Measurements from ENCODE around the gene HOXC12. TPM values are rescaled to one million over a fixed set of nuclear protein-coding genes. Genes with fewer than 3 reads are reported as not detected.

HOXC12 gene
- total and polyA plus RNA-seq, 2 of the 8 experiments (the other 6 are each of a cell fraction or from before 2014, with no cell fraction given): not detected

DNA sequence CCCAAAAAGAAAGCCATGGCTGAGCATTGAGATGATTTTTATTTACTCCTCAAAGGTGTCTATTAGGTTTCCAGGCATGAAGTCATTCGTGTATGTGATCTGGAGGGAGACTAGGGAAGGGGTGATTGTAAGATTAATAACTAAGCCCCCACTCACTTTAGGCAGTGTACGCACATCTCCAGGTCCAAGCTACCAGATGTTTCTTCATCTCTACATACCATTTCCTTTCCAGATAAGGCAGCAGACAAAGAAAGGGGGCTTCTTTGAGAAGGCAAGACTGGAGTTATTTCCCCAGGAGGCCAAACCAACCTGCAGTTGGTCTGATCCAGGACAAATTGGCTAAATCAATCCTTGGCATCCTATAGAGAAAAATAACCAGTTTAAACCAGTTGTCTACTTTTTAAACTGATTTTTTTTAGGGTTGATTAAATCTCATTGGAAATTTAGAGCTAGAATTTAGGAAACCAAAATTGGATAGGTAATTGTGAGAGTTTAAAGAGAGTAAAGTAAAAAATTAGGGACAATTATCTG lies 12.2 kb upstream of the HOXC12 start:
- Histone ChIP-seq H4K91ac (replicated peaks; ENCODE audit: insufficient read length, low read length) (no peak overlapping the region), H4K20me1 (replicated peaks in 1 of 2; ENCODE audit: control insufficient read depth in 1 of 2, insufficient read depth in 2 of 2, low read length in 2 of 2) (peaks cover 12 to 25% of the 10 kb centered on the region in 2 experiments), H3K4ac (replicated peaks; ENCODE audit: insufficient read length, low read depth, low read length) (no peak overlapping the region), H3K9ac (replicated peaks in 1 of 4; ENCODE audit: extremely low read depth in 1 of 4, low read depth in 3 of 4, low read length in 3 of 4) (no peak overlapping the region), H2BK120ac (replicated peaks; ENCODE audit: low read depth, low read length) (no peak overlapping the region), H3K4me1 (replicated peaks in 1 of 4; ENCODE audit: control insufficient read depth in 3 of 4, insufficient read depth in 4 of 4, low read length in 3 of 4) (peaks cover 0 to 6% (median 5%) of the 10 kb centered on the region in 4 experiments; a peak in 4 of 7 replicates), H4K8ac (ENCODE audit: extremely low read depth, insufficient read depth, low read length) (no peak overlapping the region), H2AK5ac (ENCODE audit: low read depth, low read length) (no peak overlapping the region), H4K5ac (ENCODE audit: insufficient read length, low read depth, low read length) (no peak overlapping the region), H3K9me3 (ENCODE audit: insufficient read depth in 2 of 2, low read depth in 1 of 2, low read length in 1 of 2) (no peaks in the 10 kb centered on the region), H3K27me3 (replicated peaks in 1 of 4; ENCODE audit: control insufficient read depth in 3 of 4, extremely low read depth in 1 of 4, insufficient read depth in 3 of 4, low read length in 3 of 4) (peaks cover 89 to 100% (median 97%) of the 10 kb centered on the region in 4 experiments), H2AFZ (ENCODE audit: low read length) (no peak overlapping the region), H3K14ac (ENCODE audit: insufficient read length) (no peak overlapping the region), H3K23ac (ENCODE audit: insufficient read length) (no peak overlapping the region), H3K4me3 (ENCODE audit: extremely low read depth in 1 of 4, insufficient read depth in 2 of 4, low read depth in 3 of 4, low read length in 4 of 4) (no peak overlapping the region), H2BK20ac (ENCODE audit: low read length) (no peak overlapping the region), H3K79me1 (ENCODE audit: low read depth, low read length) (no peaks in the 10 kb centered on the region), H3K23me2 (ENCODE audit: low read depth, low read length) (no peaks in the 10 kb centered on the region), H3K4me2 (ENCODE audit: insufficient read depth in 1 of 2, low read depth in 2 of 2, low read length in 2 of 2) (no peak overlapping the region), H3K56ac (replicated peaks; ENCODE audit: insufficient read length, low read depth, low read length) (no peak overlapping the region), H3K79me2 (ENCODE audit: control insufficient read depth in 1 of 2, insufficient read depth in 2 of 2, low read length in 2 of 2) (no peaks in the 10 kb centered on the region), H3K36me3 (ENCODE audit: control insufficient read depth in 2 of 4, insufficient read depth in 4 of 4, low read length in 3 of 4) (peaks cover 0 to 4% (median 0%) of the 10 kb centered on the region in 4 experiments; a peak in 1 of 8 replicates), H2BK5ac (ENCODE audit: low read depth, low read length) (no peak overlapping the region), H2BK12ac (ENCODE audit: low read depth, low read length) (no peak overlapping the region), H3K18ac (ENCODE audit: extremely low read depth, low read length) (no peak overlapping the region), H3K27ac (ENCODE audit: low read depth, low read length) (no peak overlapping the region), H2BK15ac (ENCODE audit: low read length) (no peak overlapping the region)
- no peak for DNase-seq (ENCODE audit: low read depth in 1 of 2, low spot score in 2 of 2)
- FAIRE-seq: no peak
- ChIA-PET CTCF (ENCODE audit: partially characterized antibody) (interaction anchor here (0.6 to 1.6 kb wide), 3 partner anchors 12 to 150 kb away, joined by 3 to 4 read pairs (median 3); no protein-coding TSS in a partner anchor), POLR2A (ENCODE audit: partially characterized antibody) (interaction anchor here (1.5 kb wide), 1 partner anchor 19 kb away, joined by 3 read pairs; no protein-coding TSS in a partner anchor)
- WGBS, 2 experiments (ENCODE audit: extremely low coverage in 1 of 2, insufficient coverage in 1 of 2, insufficient read length in 1 of 2, insufficient replicate concordance in 2 of 2, low coverage in 1 of 2, low lambda C conversion rate in 2 of 2, missing lambda C conversion rate in 1 of 2): 40% methylated on average over 2 of the region's 2 CpGs; no CpG with 5 or more reads in 1 of the 2 experiments
- peak; percentile 30 for TF ChIP-seq EZH2 (IDR thresholded peaks at IDR 0.05; ENCODE audit: low read depth, low read length, severe bottlenecking)
- peak; percentile 60 for TF ChIP-seq SUZ12 (IDR thresholded peaks at IDR 0.05; ENCODE audit: low read length)
- no peak for TF ChIP-seq BRCA1 (IDR thresholded peaks at IDR 0.05; ENCODE audit: low read depth, low read length)

All from H1 (cell line).